HepG2 (cell line): ENCODE measurements around the gene SDC4. TPM values are rescaled to one million over a fixed set of nuclear protein-coding genes. Genes with fewer than 3 reads are reported as not detected.
A peak's percentile ranks its signal among the peaks of the same experiment; 100 is the strongest.

Experiments used
- CBX2 ChIP-seq, 2 experiments: fragments of 200-600 bp in 1 of 2; sonication (generic); formaldehyde crosslinking in 1 of 2; IDR thresholded peaks; 2 replicates each; pipeline versions ENCODE4 v1.7.0 to v1.8.1; 2018 to 2022; ENCODE audit warnings: low read depth in 2 of 2, low read length in 1 of 2, mild to moderate bottlenecking in 1 of 2, missing genetic modification reagents in 1 of 2
- CHD4 ChIP-seq: fragments of 200-600 bp; sonication (generic); IDR thresholded peaks from 2 replicates; pipeline ENCODE4 v1.7.0; 2017; ENCODE audit warnings: mild to moderate bottlenecking, low read length, borderline replicate concordance
- CREM ChIP-seq, 2 experiments: sonication (generic) in 1 of 2; formaldehyde crosslinking in 1 of 2; IDR thresholded peaks; 2 replicates each; pipeline versions ENCODE4 v1.4.0 to v1.6.1; 2016 to 2020; ENCODE audit warnings: antibody characterized with exemption in 1 of 2, mild to moderate bottlenecking in 1 of 2, missing genetic modification reagents in 1 of 2
- DNMT3B ChIP-seq: conservative IDR thresholded peaks from 2 replicates; pipeline ENCODE4 v1.6.1; 2016; ENCODE audit warnings: missing biosample characterization, control low read depth
- KLF13 ChIP-seq: sonication (generic); formaldehyde crosslinking; IDR thresholded peaks from 2 replicates; pipeline ENCODE4 v1.4.0; 2020; ENCODE audit warnings: mild to moderate bottlenecking, missing genetic modification reagents
- MED1 ChIP-seq: sonication (generic); formaldehyde crosslinking; IDR thresholded peaks from 2 replicates; pipeline ENCODE4 v1.4.0; 2020; ENCODE audit warnings: missing genetic modification reagents
- RBAK ChIP-seq: sonication (generic); formaldehyde crosslinking; IDR thresholded peaks from 2 replicates; pipeline ENCODE4 v1.5.1; 2020; ENCODE audit warnings: mild to moderate bottlenecking, missing genetic modification reagents
- REL ChIP-seq: sonication (generic); formaldehyde crosslinking; conservative IDR thresholded peaks from 2 replicates; pipeline ENCODE4 v1.8.0; 2022; ENCODE audit warnings: mild to moderate bottlenecking, missing genetic modification reagents, moderate library complexity
- THAP7 ChIP-seq: sonication (generic); formaldehyde crosslinking; IDR thresholded peaks from 2 replicates; pipeline ENCODE4 v1.8.1; 2023; ENCODE audit warnings: mild to moderate bottlenecking, missing genetic modification reagents
- TIGD3 ChIP-seq: sonication (generic); formaldehyde crosslinking; IDR thresholded peaks from 2 replicates; pipeline ENCODE4 v1.5.1; 2020; ENCODE audit warnings: mild to moderate bottlenecking, missing genetic modification reagents, borderline replicate concordance
- TRIM24 ChIP-seq: sonication (generic); formaldehyde crosslinking; IDR thresholded peaks from 2 replicates; pipeline ENCODE4 v1.8.0; 2022; ENCODE audit warnings: mild to moderate bottlenecking, missing genetic modification reagents
- ZC3H13 ChIP-seq: sonication (generic); formaldehyde crosslinking; IDR thresholded peaks from 2 replicates; pipeline ENCODE4 v1.8.1; 2023; ENCODE audit warnings: mild to moderate bottlenecking, missing genetic modification reagents, moderate library complexity
- ZIK1 ChIP-seq: sonication (generic); formaldehyde crosslinking; IDR thresholded peaks from 2 replicates; pipeline ENCODE4 v1.5.0; 2020; ENCODE audit warnings: mild to moderate bottlenecking, low read depth, missing genetic modification reagents, borderline replicate concordance
- ZNF121 ChIP-seq: sonication (generic); formaldehyde crosslinking; IDR thresholded peaks from 2 replicates; pipeline ENCODE4 v1.5.0; 2020; ENCODE audit warnings: mild to moderate bottlenecking, missing genetic modification reagents
- ZNF180 ChIP-seq: sonication (generic); formaldehyde crosslinking; IDR thresholded peaks from 2 replicates; pipeline ENCODE4 v1.4.0; 2020; ENCODE audit warnings: low read depth, missing genetic modification reagents, borderline replicate concordance
- ZNF230 ChIP-seq: sonication (generic); formaldehyde crosslinking; IDR thresholded peaks from 2 replicates; pipeline ENCODE4 v1.4.0; 2020; ENCODE audit warnings: mild to moderate bottlenecking, missing genetic modification reagents
- ZNF296 ChIP-seq: sonication (generic); formaldehyde crosslinking; conservative IDR thresholded peaks from 2 replicates; pipeline ENCODE4 v1.5.0; 2020; ENCODE audit warnings: mild to moderate bottlenecking, missing genetic modification reagents
- ZNF746 ChIP-seq: sonication (generic); formaldehyde crosslinking; IDR thresholded peaks from 2 replicates; pipeline ENCODE4 v1.8.0; 2022; ENCODE audit warnings: mild to moderate bottlenecking, missing genetic modification reagents
- ZNF777 ChIP-seq: sonication (generic); formaldehyde crosslinking; IDR thresholded peaks from 2 replicates; pipeline ENCODE4 v1.4.0; 2020; ENCODE audit warnings: missing genetic modification reagents
- polyA plus RNA-seq, 8 experiments: library from polyadenylated mRNA; depleted of rRNA in 3 of 8; stranded (reverse) in 7 of 8; unstranded in 1 of 8; fragments of >200 nt; fragmentation: Illumina TruSeq in 4 of 8; extraction: Trizol in 4 of 8; gene quantifications; 2 replicates each; pipeline versions ENCODE4 v1.2.1 to v1.2.3, GENCODE V29; 2011 to 2016; ENCODE audit warnings: low read depth in 4 of 8, missing spikeins in 1 of 8, mixed read lengths in 1 of 8; ENCODE audit not compliant: insufficient read depth in 1 of 8
- total RNA-seq, 5 experiments: library from RNA; depleted of rRNA; stranded (reverse); fragments of >200 nt; fragmentation: Illumina TruSeq; extraction: Trizol; gene quantifications; 2 replicates each; pipeline ENCODE4 v1.2.3, GENCODE V29; 2016; ENCODE audit warnings: low read depth in 1 of 5
- TF ChIP-seq, protein P1 (sequence below): sonication (generic); formaldehyde crosslinking; IDR thresholded peaks from 2 replicates; pipeline ENCODE4 v1.4.0; 2020; ENCODE audit warnings: missing genetic modification reagents, mild to moderate bottlenecking, borderline replicate concordance
- TF ChIP-seq, protein P2 (sequence below): sonication (generic); formaldehyde crosslinking; IDR thresholded peaks from 2 replicates; pipeline ENCODE4 v1.4.0; 2020; ENCODE audit warnings: missing genetic modification reagents

Gene SDC4
- total and polyA plus RNA-seq, 2 of the 13 experiments (the other 11 are each of a cell fraction or from before 2014, with no cell fraction given) = 49.0 to 65.1 TPM

GRCh38 chr20:45363611-45364492, 15.6 kb upstream of the SDC4 start (continued):
- TF ChIP-seq CBX2 (IDR thresholded peaks at IDR 0.05; ENCODE audit: low read depth, low read length) = no peak
- TF ChIP-seq CBX2 (CRISPR knock-in tag; IDR thresholded peaks at IDR 0.05; ENCODE audit: low read depth) = no peak
- no peak; the same call in 1 of the 2 replicates for TF ChIP-seq DNMT3B (CRISPR knock-in tag)
- TF ChIP-seq ZNF777 (CRISPR knock-in tag) = no peak
- no peak for TF ChIP-seq RBAK
- 0 out of 2 replicates have a peak, but pooled peaks have one; percentile 10 for TF ChIP-seq THAP7 (CRISPR knock-in tag)
- TF ChIP-seq TIGD3 (CRISPR knock-in tag) = 0 out of 2 replicates have a peak, but pooled peaks have one; percentile 36
- 0 out of 2 replicates have a peak, but pooled peaks have one; percentile 32 for TF ChIP-seq CHD4
- no peak for TF ChIP-seq CREM (IDR thresholded peaks at IDR 0.05)
- TF ChIP-seq CREM (CRISPR knock-in tag; IDR thresholded peaks at IDR 0.05) = no peak
- TF ChIP-seq REL (CRISPR knock-in tag) = no peak
- no peak; the same call in 1 of the 2 replicates for TF ChIP-seq ZNF230
- TF ChIP-seq TRIM24 (CRISPR knock-in tag) = no peak
- no peak for TF ChIP-seq ZNF746
- TF ChIP-seq MED1 (CRISPR knock-in tag) = no peak
- TF ChIP-seq KLF13 = no peak
- TF ChIP-seq, protein P1, sequence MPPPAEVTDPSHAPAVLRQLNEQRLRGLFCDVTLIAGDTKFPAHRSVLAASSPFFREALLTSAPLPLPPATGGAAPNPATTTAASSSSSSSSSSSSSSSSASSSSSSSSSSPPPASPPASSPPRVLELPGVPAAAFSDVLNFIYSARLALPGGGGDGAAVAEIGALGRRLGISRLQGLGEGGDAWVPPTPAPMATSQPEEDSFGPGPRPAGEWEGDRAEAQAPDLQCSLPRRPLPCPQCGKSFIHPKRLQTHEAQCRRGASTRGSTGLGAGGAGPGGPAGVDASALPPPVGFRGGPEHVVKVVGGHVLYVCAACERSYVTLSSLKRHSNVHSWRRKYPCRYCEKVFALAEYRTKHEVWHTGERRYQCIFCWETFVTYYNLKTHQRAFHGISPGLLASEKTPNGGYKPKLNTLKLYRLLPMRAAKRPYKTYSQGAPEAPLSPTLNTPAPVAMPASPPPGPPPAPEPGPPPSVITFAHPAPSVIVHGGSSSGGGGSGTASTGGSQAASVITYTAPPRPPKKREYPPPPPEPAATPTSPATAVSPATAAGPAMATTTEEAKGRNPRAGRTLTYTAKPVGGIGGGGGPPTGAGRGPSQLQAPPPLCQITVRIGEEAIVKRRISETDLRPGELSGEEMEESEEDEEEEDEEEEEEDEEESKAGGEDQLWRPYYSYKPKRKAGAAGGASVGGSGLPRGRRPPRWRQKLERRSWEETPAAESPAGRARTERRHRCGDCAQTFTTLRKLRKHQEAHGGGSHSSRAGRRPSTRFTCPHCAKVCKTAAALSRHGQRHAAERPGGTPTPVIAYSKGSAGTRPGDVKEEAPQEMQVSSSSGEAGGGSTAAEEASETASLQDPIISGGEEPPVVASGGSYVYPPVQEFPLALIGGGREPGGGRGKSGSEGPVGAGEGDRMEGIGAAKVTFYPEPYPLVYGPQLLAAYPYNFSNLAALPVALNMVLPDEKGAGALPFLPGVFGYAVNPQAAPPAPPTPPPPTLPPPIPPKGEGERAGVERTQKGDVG (CRISPR knock-in tag) = no peak
- TF ChIP-seq ZNF121 (CRISPR knock-in tag) = no peak
- 0 out of 2 replicates have a peak, but pooled peaks have one; percentile 1 for TF ChIP-seq ZNF180 (CRISPR knock-in tag)
- no peak for TF ChIP-seq ZIK1 (CRISPR knock-in tag)
- no peak for TF ChIP-seq ZC3H13
- TF ChIP-seq, protein P2, sequence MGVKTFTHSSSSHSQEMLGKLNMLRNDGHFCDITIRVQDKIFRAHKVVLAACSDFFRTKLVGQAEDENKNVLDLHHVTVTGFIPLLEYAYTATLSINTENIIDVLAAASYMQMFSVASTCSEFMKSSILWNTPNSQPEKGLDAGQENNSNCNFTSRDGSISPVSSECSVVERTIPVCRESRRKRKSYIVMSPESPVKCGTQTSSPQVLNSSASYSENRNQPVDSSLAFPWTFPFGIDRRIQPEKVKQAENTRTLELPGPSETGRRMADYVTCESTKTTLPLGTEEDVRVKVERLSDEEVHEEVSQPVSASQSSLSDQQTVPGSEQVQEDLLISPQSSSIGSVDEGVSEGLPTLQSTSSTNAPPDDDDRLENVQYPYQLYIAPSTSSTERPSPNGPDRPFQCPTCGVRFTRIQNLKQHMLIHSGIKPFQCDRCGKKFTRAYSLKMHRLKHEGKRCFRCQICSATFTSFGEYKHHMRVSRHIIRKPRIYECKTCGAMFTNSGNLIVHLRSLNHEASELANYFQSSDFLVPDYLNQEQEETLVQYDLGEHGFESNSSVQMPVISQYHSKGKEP (CRISPR knock-in tag) = no peak
- TF ChIP-seq ZNF296 = no peak
